H1 (cell line): ENCODE results near the gene RMDN3. TPM values are rescaled to one million over a fixed set of nuclear protein-coding genes. Genes with fewer than 3 reads are reported as not detected.
A peak's percentile ranks its signal among the peaks of the same experiment; 100 is the strongest.

Source experiments
- CTCF ChIA-PET: fragments of 300-600 bp; sonication (Branson Sonifier 250); formaldehyde crosslinking; loops from one replicate; lab custom pipeline; 2021; ENCODE audit not compliant: partially characterized antibody; lab: Charles Lee
- POLR2A ChIA-PET: fragments of 300-600 bp; sonication (Branson Sonifier 250); formaldehyde crosslinking; loops from one replicate; lab custom pipeline; 2021; ENCODE audit warnings: inconsistent platforms; ENCODE audit not compliant: partially characterized antibody; lab: Charles Lee
- DNase-seq, 2 experiments: peaks; one replicate each; pipeline versions ENCODE4 v3.0.0 to v3.0.0-alpha.2; 2010 to 2022; ENCODE audit warnings: low spot score in 2 of 2, low read depth in 1 of 2, mixed read lengths in 1 of 2
- FAIRE-seq: peaks from 2 replicates; lab custom pipeline; 2011; peaks lifted over from hg19 to GRCh38; lab: Jason Lieb, UNC
- H2AFZ ChIP-seq: 2 replicates; pipeline ENCODE4 v1.8.1; 2012; ENCODE audit warnings: low read length, inconsistent platforms
- H2AK5ac ChIP-seq: 2 replicates; pipeline ENCODE4 v1.6.1; 2013; ENCODE audit warnings: low read depth, low read length
- H2BK120ac ChIP-seq: replicated peaks from 2 replicates; pipeline ENCODE3; 2013; ENCODE audit warnings: low read depth, low read length, inconsistent platforms
- H2BK12ac ChIP-seq: 2 replicates; pipeline ENCODE4 v1.6.1; 2013; ENCODE audit warnings: low read depth, low read length
- H2BK15ac ChIP-seq: 2 replicates; pipeline ENCODE4 v1.6.1; 2013; ENCODE audit warnings: low read length
- H2BK20ac ChIP-seq: 2 replicates; pipeline ENCODE4 v1.6.1; 2013; ENCODE audit warnings: low read length
- H2BK5ac ChIP-seq: 2 replicates; pipeline ENCODE4 v1.6.1; 2013; ENCODE audit warnings: low read depth, low read length
- H3K14ac ChIP-seq: 2 replicates; pipeline ENCODE4 v1.6.1; 2013; ENCODE audit warnings: inconsistent platforms; ENCODE audit not compliant: insufficient read length
- H3K18ac ChIP-seq: 2 replicates; pipeline ENCODE4 v1.6.1; 2013; ENCODE audit warnings: low read length; ENCODE audit errors: extremely low read depth
- H3K23ac ChIP-seq: 2 replicates; pipeline ENCODE4 v1.6.1; 2013; ENCODE audit warnings: inconsistent platforms; ENCODE audit not compliant: insufficient read length
- H3K23me2 ChIP-seq: 2 replicates; pipeline ENCODE4 v1.6.1; 2013; ENCODE audit warnings: low read depth, low read length
- H3K27ac ChIP-seq: 2 replicates; pipeline ENCODE4 v1.6.1; 2011; ENCODE audit warnings: low read depth, low read length, inconsistent platforms
- H3K27me3 ChIP-seq, 4 experiments: replicated peaks in 1 of 4; 1 replicate in 1 of 4; 2 replicates in 3 of 4; pipeline versions ENCODE4 v1.6.1 to v1.8.1; 2011 to 2013; ENCODE audit warnings: low read length in 3 of 4, mild to moderate bottlenecking in 3 of 4, inconsistent platforms in 2 of 4, mixed read lengths in 2 of 4, moderate library complexity in 1 of 4; ENCODE audit not compliant: control insufficient read depth in 3 of 4, insufficient read depth in 3 of 4; ENCODE audit errors: extremely low read depth in 1 of 4
- H3K36me3 ChIP-seq, 4 experiments: 2 replicates each; pipeline versions ENCODE4 v1.6.1 to v1.8.1; 2011 to 2013; ENCODE audit warnings: mild to moderate bottlenecking in 4 of 4, low read length in 3 of 4, moderate library complexity in 2 of 4, control low read depth in 1 of 4, inconsistent platforms in 1 of 4; ENCODE audit not compliant: insufficient read depth in 4 of 4, control insufficient read depth in 2 of 4
- H3K4ac ChIP-seq: replicated peaks from 2 replicates; pipeline ENCODE3; 2013; ENCODE audit warnings: low read length, low read depth, mixed read lengths, inconsistent platforms; ENCODE audit not compliant: insufficient read length
- H3K4me1 ChIP-seq, 4 experiments: replicated peaks in 1 of 4; 1 replicate in 1 of 4; 2 replicates in 3 of 4; pipeline versions ENCODE4 v1.6.1 to v1.8.1; 2011 to 2013; ENCODE audit warnings: low read length in 3 of 4, inconsistent platforms in 2 of 4, mixed read lengths in 1 of 4; ENCODE audit not compliant: insufficient read depth in 4 of 4, control insufficient read depth in 3 of 4
- H3K4me2 ChIP-seq, 2 experiments: 2 replicates each; pipeline versions ENCODE4 v1.6.1 to v1.8.1; 2011 to 2013; ENCODE audit warnings: low read depth in 2 of 2, low read length in 2 of 2, control low read depth in 1 of 2, inconsistent platforms in 1 of 2, mild to moderate bottlenecking in 1 of 2; ENCODE audit not compliant: insufficient read depth in 1 of 2
- H3K4me3 ChIP-seq, 4 experiments: fragments of 200-600, 300-600 bp in 1 of 4; sonication (generic), shearing (Covaris generic), sonication (Bioruptor Twin) in 1 of 4; 2 replicates each; pipeline versions ENCODE4 v1.5.1 to v1.8.1; 2011 to 2016; ENCODE audit warnings: low read length in 4 of 4, low read depth in 3 of 4, control low read depth in 2 of 4, inconsistent platforms in 2 of 4, mild to moderate bottlenecking in 2 of 4, mixed read lengths in 1 of 4, moderate library complexity in 1 of 4; ENCODE audit not compliant: insufficient read depth in 2 of 4; ENCODE audit errors: extremely low read depth in 1 of 4
- H3K56ac ChIP-seq: replicated peaks from 2 replicates; pipeline ENCODE3; 2013; ENCODE audit warnings: low read depth, mild to moderate bottlenecking, mixed read lengths, low read length, inconsistent platforms; ENCODE audit not compliant: insufficient read length
- H3K79me1 ChIP-seq: 2 replicates; pipeline ENCODE4 v1.6.1; 2013; ENCODE audit warnings: low read depth, low read length, control low read depth
- H3K79me2 ChIP-seq, 2 experiments: 2 replicates each; pipeline versions ENCODE4 v1.6.1 to v1.8.1; 2012 to 2013; ENCODE audit warnings: low read length in 2 of 2, mild to moderate bottlenecking in 2 of 2, inconsistent platforms in 1 of 2; ENCODE audit not compliant: insufficient read depth in 2 of 2, control insufficient read depth in 1 of 2
- H3K9ac ChIP-seq, 4 experiments: replicated peaks in 1 of 4; 1 replicate in 1 of 4; 2 replicates in 3 of 4; pipeline versions ENCODE4 v1.6.1 to v1.8.1; 2011 to 2013; ENCODE audit warnings: low read depth in 3 of 4, low read length in 3 of 4, control low read depth in 2 of 4, mild to moderate bottlenecking in 2 of 4, moderate library complexity in 2 of 4, inconsistent platforms in 1 of 4; ENCODE audit errors: extremely low read depth in 1 of 4
- H3K9me3 ChIP-seq, 2 experiments: 2 replicates each; pipeline versions ENCODE4 v1.6.1 to v1.8.1; 2012 to 2013; ENCODE audit warnings: mild to moderate bottlenecking in 2 of 2, moderate library complexity in 2 of 2, control low read depth in 1 of 2, inconsistent platforms in 1 of 2, low read depth in 1 of 2, low read length in 1 of 2, mixed read lengths in 1 of 2; ENCODE audit not compliant: insufficient read depth in 2 of 2
- H4K20me1 ChIP-seq, 2 experiments: replicated peaks in 1 of 2; 2 replicates each; pipeline versions ENCODE3 to v1.8.1; 2011 to 2013; ENCODE audit warnings: inconsistent platforms in 2 of 2, low read length in 2 of 2, mild to moderate bottlenecking in 1 of 2; ENCODE audit not compliant: insufficient read depth in 2 of 2, control insufficient read depth in 1 of 2
- H4K5ac ChIP-seq: 2 replicates; pipeline ENCODE4 v1.6.1; 2013; ENCODE audit warnings: low read length, low read depth, mixed read lengths, inconsistent platforms; ENCODE audit not compliant: insufficient read length
- H4K8ac ChIP-seq: 2 replicates; pipeline ENCODE4 v1.8.0; 2013; ENCODE audit warnings: mild to moderate bottlenecking, moderate library complexity, low read length, inconsistent platforms; ENCODE audit not compliant: insufficient read depth; ENCODE audit errors: extremely low read depth
- H4K91ac ChIP-seq: replicated peaks from 2 replicates; pipeline ENCODE3; 2013; ENCODE audit warnings: low read length, mixed read lengths, inconsistent platforms; ENCODE audit not compliant: insufficient read length
- ATF3 ChIP-seq: IDR thresholded peaks from 2 replicates; pipeline ENCODE4 v1.6.1; 2011; ENCODE audit warnings: low read depth, mild to moderate bottlenecking, low read length; ENCODE audit not compliant: insufficient read depth
- RBBP5 ChIP-seq: IDR thresholded peaks from 2 replicates; pipeline ENCODE4 v1.7.1; 2012; ENCODE audit warnings: low read depth, mild to moderate bottlenecking, inconsistent platforms, low read length, moderate library complexity, borderline replicate concordance
- RNF2 ChIP-seq: fragments of 200-900, 300-1000 bp; sonication (generic); IDR thresholded peaks from 2 replicates; pipeline ENCODE4 v1.7.1; 2016; ENCODE audit warnings: borderline replicate concordance, low read depth, mild to moderate bottlenecking, antibody characterized with exemption, low read length; ENCODE audit not compliant: poor library complexity, severe bottlenecking; ENCODE audit errors: missing control alignments
- RXRA ChIP-seq: IDR thresholded peaks from 2 replicates; pipeline ENCODE4 v1.6.1; 2011; ENCODE audit warnings: low read depth, mild to moderate bottlenecking, low read length, moderate library complexity; ENCODE audit not compliant: insufficient read depth
- TBP ChIP-seq: IDR thresholded peaks from 2 replicates; pipeline ENCODE4 v1.6.1; 2011; ENCODE audit warnings: low read depth, low read length, improper control_type of control experiment
- WGBS, 2 experiments: shearing (Covaris generic) in 1 of 2; methylation state at CpG; one replicate each; pipeline versions ENCODE4 v1.1.6 to v1.1.7; 2013 to 2015; ENCODE audit warnings: low lambda C conversion rate in 2 of 2, mixed read lengths in 2 of 2, inconsistent platforms in 1 of 2, low coverage in 1 of 2, missing lambda C conversion rate in 1 of 2; ENCODE audit not compliant: insufficient replicate concordance in 2 of 2, insufficient coverage in 1 of 2, insufficient read length in 1 of 2; ENCODE audit errors: extremely low coverage in 1 of 2, missing lambda C conversion rate in 1 of 2; 5-methylcytosine and 5-hydroxymethylcytosine counted together
- long read RNA-seq, 2 experiments: library from RNA in 1 of 2; library from capped mRNA in 1 of 2; stranded (forward); transcript quantifications; one replicate each; pipeline ENCODE4 v2.0.0, GENCODE V29; 2021; ENCODE audit warnings: inconsistent platforms in 1 of 2
- polyA minus RNA-seq, 3 experiments: library from RNA; depleted of rRNA, polyadenylated mRNA; stranded (reverse); fragments of >200 nt; gene quantifications; 1 replicate in 2 of 3; 2 replicates in 1 of 3; pipeline ENCODE4 v1.2.3, GENCODE V29; 2011
- polyA plus RNA-seq, 7 experiments: library from polyadenylated mRNA; depleted of rRNA in 3 of 7; stranded (reverse) in 5 of 7; unstranded in 2 of 7; fragments of >200 nt in 5 of 7; fragments of 200-250 nt in 2 of 7; gene quantifications; 1 replicate in 5 of 7; 2 replicates in 1 of 7; 4 replicates in 1 of 7; pipeline versions ENCODE4 v1.2.1 to v1.2.3, GENCODE V29; 2011 to 2013; ENCODE audit warnings: missing spikeins in 2 of 7, mixed read lengths in 2 of 7
- total RNA-seq: library from RNA; stranded (reverse); fragmentation: NEBNext Ultra II Directional; extraction: Animal tissue kit (Norgen Biotek cat#: 25700); gene quantifications from 2 replicates; pipeline ENCODE4 v1.2.1, GENCODE V29; 2021

Gene RMDN3
- total RNA-seq (24.1 and 25.0 TPM in 2 replicates), polyA plus RNA-seq (2011; rRNA removed) (10.8 and 13.8 TPM in 2 replicates), polyA minus RNA-seq (2011; rRNA and poly(A)+ RNA removed) (7.7 and 9.4 TPM in 2 replicates)
- 20.3 TPM for polyA plus RNA-seq (2011; cell fraction: cytosol; rRNA removed)
- 13.7 TPM for polyA plus RNA-seq (2011; cell fraction: nucleus; rRNA removed)
- 15.4 to 21.6 TPM (median 20.6 TPM) in 4 replicates for polyA plus RNA-seq (2012, experiment 1 of 2)
- 8.8 TPM for polyA plus RNA-seq (2012, experiment 2 of 2)
- polyA plus RNA-seq (2013, experiment 1 of 2) = 15.6 TPM
- polyA plus RNA-seq (2013, experiment 2 of 2) = 17.2 TPM
- 9.2 TPM for polyA minus RNA-seq (2011; cell fraction: cytosol; rRNA and poly(A)+ RNA removed)
- polyA minus RNA-seq (2011; cell fraction: nucleus; rRNA and poly(A)+ RNA removed) = 7.6 TPM
- long read RNA-seq, experiment 1, partial matches to known transcripts = 15 of 19 reads
- long read RNA-seq, experiment 1, other reads (novel, unspliced or antisense) = 0 of 19 reads
- long read RNA-seq, experiment 2, transcript RMDN3-202 (13 exons, 2,251 nt) = major isoform, 25 of 59 reads
- long read RNA-seq, experiment 2, partial matches to known transcripts = 3 of 59 reads
- long read RNA-seq, experiment 2, other reads (novel, unspliced or antisense) = 31 of 59 reads

DNA sequence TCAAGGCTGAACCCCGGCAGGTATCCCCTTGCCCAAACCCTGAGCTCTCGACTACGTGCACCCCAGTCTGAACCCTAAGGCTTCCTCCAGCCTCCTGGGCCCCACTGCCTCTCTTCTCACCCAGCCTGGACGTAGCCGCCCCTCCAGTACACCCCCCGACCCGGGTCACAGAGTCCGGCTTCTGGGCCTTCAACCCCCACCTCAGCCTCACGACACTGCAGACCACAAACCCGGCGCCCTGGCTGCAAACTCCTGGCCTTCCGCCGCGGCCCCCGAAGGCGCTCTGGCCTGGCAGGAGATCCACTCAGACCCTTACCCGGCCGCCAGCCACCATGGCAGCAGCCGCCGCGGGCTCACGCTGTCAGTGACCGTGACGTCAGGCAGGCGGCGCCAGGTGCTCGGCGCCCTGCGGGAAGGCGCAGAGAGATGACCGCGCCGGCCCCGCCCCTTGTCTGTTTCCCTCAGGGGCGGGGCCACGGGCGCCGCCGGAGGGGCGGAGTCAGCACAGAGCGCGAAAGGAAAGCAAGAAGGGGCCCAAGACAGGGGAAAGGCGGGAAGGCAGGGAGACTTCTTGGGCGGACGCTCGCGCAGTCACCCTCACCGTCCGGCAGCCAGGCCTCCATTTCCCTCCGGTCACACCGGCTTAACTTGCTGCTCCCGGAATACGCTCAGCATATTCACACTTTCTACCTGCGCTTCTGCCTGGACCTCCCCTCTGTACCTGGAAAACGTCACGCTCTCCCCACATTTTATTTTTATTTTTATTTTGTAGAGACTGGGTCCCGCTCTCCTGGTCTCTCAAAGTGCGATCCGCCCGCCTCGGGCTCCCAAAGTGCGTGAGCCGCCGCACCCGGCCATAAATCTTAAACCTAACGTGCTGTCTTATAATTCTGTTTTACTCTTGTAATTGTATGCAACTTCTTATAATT lies at the start of gene RMDN3:
Gene RMDN3 (minus strand): TSS at position 372 of the 929 bp plus-strand sequence. CDS start 471 bp downstream, outside the sequence.
- H2AK5ac ChIP-seq = peak within 1 kb of the TSS; percentile 48; the same call in 1 of the 2 replicates
- peaks cover 0 to 22% of the 10 kb centered on the region in 2 experiments; a peak in 2 of 4 replicates for H3K79me2 ChIP-seq
- peak within 1 kb of the TSS; percentile 98 for H4K91ac ChIP-seq
- FAIRE-seq = no peak
- POLR2A ChIA-PET = interaction anchor here (1.0 to 1.5 kb wide), 5 partner anchors 12 to 31 kb away, joined by 3 to 6 read pairs (median 3); no protein-coding TSS in a partner anchor
- peaks cover 5% of the 10 kb centered on the region; the same call in 1 of the 2 replicates for H3K23me2 ChIP-seq
- H3K9ac ChIP-seq = peak within 1 kb of the TSS; percentile 89 to 97 (median 93)
- peak within 1 kb of the TSS; percentile 96 for H3K4ac ChIP-seq
- H2BK120ac ChIP-seq = no peak within 1 kb of the TSS
- H3K4me1 ChIP-seq = 0 out of 7 replicates have a peak, but pooled peaks cover 0 to 2% (median under 1%) of the 10 kb centered on the region in 4 experiments
- H3K23ac ChIP-seq = no peak within 1 kb of the TSS
- H3K56ac ChIP-seq = peak within 1 kb of the TSS; percentile 97
- peak within 1 kb of the TSS; percentile 100 for H4K5ac ChIP-seq
- H2BK20ac ChIP-seq = no peak within 1 kb of the TSS
- H4K8ac ChIP-seq = peak within 1 kb of the TSS; percentile 99
- H2BK5ac ChIP-seq = peak within 1 kb of the TSS; percentile 98
- H3K27ac ChIP-seq = peak within 1 kb of the TSS; percentile 96
- H3K27me3 ChIP-seq = no peaks in the 10 kb centered on the region
- 0 out of 2 replicates have a peak within 1 kb of the TSS, but pooled peaks have one; percentile 33 for H2AFZ ChIP-seq
- peak within 1 kb of the TSS; percentile 65 to 98 (median 85) for H3K4me3 ChIP-seq
- peak within 1 kb of the TSS; percentile 54 to 98 for H3K4me2 ChIP-seq
- H3K9me3 ChIP-seq = no peaks in the 10 kb centered on the region
- no peak within 1 kb of the TSS for H3K14ac ChIP-seq
- no peaks in the 10 kb centered on the region for H4K20me1 ChIP-seq
- 3% methylated on average over 63 of the region's 66 CpGs; no CpG with 5 or more reads in 1 of the 2 experiments for WGBS, 2 experiments
- no peak within 1 kb of the TSS; the same call in 1 of the 2 replicates for H2BK15ac ChIP-seq
- DNase-seq = peak; percentile 84 to 97
- H3K18ac ChIP-seq = peak within 1 kb of the TSS; percentile 99
- H3K79me1 ChIP-seq = peaks cover 2% of the 10 kb centered on the region; the same call in 1 of the 2 replicates
- peak within 1 kb of the TSS; percentile 99; the same call in 1 of the 2 replicates for H2BK12ac ChIP-seq
- H3K36me3 ChIP-seq = peaks cover 0 to 9% (median 0%) of the 10 kb centered on the region in 4 experiments; a peak in 2 of 8 replicates
- CTCF ChIA-PET = interaction anchor here (1.6 kb wide), 1 partner anchor 12 kb away, joined by 5 read pairs; no protein-coding TSS in a partner anchor
- TF ChIP-seq RNF2 (no peak), RBBP5 (no peak; the same call in 1 of the 2 replicates), TBP (peak; percentile 93), RXRA (no peak), ATF3 (peak; percentile 95)
